Effector CD4-positive, alpha-beta T cell (primary cell): Measurements from ENCODE around the gene KRTAP5-8. TPM values are rescaled to one million over a fixed set of nuclear protein-coding genes. Genes with fewer than 3 reads are reported as not detected.
"Not testable (repeated sequence)": the region's sequence is repeated elsewhere in the genome, so short reads cannot be mapped to it uniquely, and the experiment has no call there.

ENCODE experiments used
- DNase-seq: peaks from one replicate; pipeline ENCODE4 v3.0.0-alpha.2; 2020
- total RNA-seq: gene quantifications from one replicate; lab custom pipeline; 2026; lab: John Stamatoyannopoulos, UW

KRTAP5-8 gene, protein sequence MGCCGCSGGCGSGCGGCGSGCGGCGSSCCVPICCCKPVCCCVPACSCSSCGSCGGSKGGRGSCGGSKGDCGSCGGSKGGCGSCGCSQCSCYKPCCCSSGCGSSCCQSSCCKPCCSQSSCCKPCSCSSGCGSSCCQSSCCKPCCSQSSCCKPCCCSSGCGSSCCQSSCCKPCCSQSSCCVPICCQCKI
- total RNA-seq: not detected

DNA sequence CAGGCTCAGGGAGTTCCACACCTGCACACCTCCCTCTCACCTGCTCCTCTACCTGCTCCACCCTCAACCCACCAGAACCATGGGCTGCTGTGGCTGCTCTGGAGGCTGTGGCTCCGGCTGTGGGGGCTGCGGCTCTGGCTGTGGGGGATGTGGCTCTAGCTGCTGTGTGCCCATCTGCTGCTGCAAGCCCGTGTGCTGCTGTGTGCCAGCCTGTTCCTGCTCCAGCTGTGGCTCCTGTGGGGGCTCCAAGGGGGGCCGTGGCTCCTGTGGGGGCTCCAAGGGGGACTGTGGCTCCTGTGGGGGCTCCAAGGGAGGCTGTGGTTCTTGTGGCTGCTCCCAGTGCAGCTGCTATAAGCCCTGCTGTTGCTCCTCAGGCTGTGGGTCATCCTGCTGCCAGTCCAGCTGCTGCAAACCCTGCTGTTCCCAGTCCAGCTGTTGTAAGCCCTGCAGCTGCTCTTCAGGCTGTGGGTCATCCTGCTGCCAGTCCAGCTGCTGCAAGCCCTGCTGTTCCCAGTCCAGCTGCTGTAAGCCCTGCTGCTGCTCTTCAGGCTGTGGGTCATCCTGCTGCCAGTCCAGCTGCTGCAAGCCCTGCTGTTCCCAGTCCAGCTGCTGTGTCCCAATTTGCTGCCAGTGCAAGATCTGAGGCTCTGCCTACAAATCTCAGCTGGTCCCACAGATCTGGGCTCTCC, at the start of gene KRTAP5-8:
Gene KRTAP5-8, plus strand, starts transcription at position 49 of the 689 bp plus-strand sequence. Its CDS starts 31 bp downstream, at position 80.
- not testable (repeated sequence) for DNase-seq

DNA sequence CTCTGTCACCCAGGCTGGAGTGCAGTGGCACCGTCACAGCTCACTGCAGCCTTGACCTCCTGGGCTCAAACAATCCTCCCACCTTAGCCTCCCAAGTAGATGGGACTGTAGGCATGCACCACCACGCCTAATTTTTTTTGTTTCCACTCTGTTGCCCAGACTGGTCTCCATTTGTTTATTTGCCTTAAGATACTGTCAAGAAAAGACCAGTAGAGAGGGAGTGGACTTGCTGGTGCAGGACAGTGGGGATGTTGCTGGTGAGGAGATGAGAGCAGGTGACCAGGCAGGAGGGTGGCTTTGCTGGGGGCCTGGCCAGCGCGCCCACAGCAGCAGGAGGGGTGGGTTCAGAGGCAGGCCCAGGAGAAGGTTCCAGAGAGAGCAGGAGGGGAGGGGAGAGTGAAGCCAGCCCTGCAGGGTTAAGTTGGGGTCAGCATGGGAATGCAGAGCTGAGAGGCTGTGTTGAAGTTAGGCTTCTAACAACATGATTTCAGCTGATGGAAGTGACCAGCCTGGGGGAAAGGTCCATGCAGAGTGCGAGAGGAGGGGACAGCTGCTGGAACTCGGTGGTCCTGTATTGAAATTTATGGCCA, 49.0 kb upstream of the KRTAP5-8 start:
- DNase-seq: no peak

DNA sequence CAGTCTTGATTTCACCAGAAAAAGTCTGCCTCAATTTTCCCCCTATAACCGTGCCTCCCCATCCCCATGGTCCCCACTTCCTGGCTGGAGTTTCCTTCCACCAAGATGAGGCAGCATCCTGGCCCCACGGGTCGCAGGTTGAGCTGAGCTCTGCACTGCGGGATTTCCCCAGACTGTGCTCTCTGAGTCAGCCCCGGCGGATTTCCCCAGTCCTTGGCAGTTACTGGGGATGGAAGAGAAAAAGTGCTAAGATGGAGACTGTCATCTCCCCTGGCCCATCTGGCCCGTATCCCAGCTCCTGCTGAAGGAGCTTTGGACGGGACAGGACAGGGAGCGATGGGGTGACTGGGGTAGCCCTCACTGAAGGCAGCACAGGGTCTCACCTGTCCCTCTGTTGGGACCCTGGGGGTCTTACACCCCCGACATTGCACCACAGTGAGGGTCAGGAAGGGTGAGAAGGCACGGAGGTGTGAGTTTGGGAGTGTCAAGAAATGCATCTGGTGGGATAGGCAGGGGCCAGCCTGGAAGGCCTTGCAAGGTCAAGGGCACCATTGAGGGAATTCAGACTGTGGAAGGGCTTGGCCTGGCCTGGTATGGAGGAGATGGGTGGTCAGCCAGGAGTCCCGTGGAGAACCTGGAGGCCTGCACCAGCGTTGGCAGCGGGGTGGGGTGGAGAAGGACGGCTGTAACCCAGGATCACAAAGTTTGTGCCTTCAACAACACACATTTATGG, 48.3 kb upstream of the KRTAP5-8 start:
- DNase-seq: no peak

DNA sequence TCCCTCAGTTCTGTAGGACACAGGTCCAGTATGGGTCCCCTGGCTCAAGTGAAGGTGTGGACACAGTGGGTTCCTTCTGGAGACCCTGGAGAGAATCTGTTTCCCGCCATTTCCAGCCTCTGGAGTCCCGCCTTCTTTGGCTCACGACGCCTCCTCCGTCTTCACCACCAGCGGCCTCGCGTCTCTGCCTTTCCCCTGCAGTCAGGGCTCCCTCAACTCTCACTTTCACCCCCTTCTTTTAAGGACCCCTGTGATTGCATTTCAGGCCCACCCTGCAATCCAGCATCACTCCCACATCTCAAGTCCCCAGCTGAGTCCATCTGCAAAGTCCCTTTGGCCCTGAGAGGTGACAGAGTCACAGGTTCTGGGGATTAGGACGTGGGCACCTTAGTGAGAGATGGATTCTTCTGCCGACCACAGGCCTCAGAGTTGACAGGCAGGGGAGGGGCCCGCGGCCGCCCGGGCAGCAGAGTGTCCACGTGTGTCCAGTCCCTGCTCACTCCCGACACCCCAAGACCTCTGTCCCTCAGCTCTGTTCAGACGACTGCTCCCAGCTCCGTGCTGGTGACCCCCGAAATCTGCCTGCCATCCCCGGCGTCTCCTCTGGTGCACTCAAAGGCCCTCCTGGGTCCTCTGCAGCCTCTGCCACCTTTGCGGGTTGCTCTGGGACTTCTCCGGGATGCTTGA, 47.6 kb upstream of the KRTAP5-8 start:
- no peak for DNase-seq

DNA sequence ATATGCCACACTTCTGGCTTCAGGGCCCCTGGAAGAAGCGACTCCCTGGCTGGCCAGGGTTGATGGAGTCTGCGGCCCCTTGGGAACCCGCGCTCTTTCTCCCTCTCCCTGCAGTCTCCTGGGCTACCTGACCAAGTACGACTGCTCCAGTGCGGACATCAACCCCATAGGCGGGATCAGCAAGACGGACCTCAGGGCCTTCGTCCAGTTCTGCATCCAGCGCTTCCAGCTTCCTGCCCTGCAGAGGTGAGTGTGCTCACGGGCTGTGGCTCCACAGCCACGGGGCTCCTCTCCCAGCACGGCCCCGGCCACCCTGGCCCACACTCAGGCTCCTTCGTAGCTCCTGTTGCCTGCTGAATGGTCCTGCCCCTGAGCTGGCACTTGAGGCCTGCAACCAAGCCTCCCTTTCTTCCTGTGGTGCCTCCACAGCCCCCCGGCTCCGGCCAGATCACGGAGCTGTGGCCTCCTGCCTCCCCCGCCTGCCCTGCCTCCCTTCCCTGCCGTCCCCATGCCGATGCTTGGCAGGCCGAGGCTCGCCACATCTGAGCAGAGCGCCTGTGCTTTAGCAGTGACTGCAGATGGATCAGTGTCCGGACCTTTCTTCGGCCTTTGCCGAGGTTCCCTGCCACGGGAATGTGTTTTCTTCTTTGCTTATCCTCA, 47.0 kb upstream of the KRTAP5-8 start:
- no peak for DNase-seq

DNA sequence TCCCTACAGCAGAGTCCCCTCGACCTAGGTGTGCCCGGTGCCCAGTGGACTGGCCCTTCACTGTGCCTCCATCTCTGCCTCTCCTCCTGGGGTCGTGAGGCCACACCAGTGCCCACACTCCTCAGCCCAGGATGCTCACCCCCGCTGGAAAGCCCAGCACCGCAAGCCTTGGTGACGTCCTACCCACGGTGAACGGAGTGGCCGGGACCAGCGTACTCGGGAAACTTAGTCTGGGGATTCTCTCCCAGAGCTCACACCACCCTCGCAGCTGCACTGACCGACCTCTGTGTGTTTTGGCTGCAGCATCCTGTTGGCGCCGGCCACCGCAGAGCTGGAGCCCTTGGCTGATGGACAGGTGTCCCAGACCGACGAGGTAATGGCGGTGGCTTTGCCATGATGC, 46.3 kb upstream of the KRTAP5-8 start:
- no peak for DNase-seq

DNA sequence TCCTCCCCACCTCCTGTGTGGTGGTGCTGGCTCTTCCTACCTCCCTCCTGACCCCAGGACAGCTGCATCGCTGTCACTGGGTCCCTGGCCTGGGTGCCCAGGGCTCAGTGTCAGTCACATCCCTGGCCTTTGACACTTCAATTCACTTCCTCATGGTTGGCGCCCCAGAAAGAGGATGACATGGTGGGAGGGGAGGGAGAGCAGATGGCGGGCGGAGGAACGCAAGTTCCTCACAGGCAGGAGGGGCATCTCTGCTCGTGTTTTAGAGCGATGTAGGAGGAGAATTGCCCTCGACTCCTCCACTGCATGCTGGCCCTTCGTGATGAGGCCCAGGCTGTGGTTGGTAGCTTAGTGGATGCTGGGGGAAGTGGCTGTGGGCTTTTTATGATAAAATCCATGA, 45.9 kb upstream of the KRTAP5-8 start:
- DNase-seq: no peak

DNA sequence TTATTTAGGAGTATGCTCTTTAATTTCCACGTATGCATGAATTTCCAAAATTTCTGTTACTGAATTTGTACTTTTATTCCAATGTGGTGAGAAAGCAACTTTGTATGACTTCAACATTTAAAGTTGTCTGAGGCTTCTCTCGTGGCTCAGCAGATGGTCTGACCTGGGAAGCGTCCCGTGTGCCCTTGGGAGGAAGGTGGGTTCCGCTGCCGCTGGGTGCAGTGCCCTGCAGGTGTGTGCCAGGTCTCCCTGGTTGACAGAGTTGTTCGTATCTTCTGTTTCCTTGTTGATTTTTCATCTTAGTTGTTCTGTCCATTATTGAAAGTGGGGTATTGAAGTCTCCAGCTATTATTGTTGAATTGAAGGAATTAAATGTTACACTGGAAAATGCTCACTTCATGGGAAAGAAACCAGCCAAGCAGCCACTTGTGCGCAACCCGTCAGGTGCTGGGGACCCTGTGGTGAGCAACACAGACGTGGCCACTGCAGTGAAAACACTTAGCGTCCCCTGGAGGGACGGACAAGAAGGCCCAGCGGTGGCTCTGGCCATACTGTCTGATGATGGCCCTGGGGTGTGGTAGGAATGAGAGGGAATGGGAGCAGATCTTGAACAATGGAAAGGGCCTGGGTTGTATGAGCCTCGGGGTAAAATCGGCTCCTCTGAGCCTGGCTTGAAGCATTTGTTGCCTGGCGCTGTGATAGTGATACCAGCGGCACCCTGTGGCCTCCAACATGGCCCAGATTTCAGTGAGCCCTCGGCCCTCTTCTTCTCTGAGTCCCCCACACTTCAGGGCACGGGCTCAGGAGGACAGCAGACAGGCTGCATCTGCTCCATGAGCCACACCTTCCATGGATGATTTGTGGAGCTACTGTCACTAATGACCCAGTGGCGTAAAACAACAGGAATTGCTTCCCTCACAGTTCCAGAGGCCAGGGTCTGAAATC, 42.3 kb upstream of the KRTAP5-8 start:
- no peak for DNase-seq

DNA sequence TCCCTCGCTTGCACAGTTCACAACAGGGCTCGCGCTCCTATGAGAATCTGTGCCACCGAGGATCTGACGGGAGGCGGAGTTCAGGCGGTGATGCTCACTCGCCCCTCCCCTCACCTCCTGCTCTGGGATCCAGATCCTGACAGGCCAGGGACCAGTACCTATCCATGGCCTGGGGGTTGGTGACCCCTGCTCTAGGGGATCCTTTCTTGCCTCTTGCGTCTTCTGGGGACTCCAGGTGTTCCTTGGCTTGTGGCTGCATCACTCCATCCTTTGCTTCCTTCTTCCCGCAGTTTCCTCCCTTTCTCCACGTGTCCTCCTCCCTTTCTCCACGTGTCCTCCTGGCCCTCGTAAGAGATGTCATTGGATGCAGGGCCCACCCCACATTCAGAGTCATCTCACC, 41.4 kb upstream of the KRTAP5-8 start:
- DNase-seq: no peak

DNA sequence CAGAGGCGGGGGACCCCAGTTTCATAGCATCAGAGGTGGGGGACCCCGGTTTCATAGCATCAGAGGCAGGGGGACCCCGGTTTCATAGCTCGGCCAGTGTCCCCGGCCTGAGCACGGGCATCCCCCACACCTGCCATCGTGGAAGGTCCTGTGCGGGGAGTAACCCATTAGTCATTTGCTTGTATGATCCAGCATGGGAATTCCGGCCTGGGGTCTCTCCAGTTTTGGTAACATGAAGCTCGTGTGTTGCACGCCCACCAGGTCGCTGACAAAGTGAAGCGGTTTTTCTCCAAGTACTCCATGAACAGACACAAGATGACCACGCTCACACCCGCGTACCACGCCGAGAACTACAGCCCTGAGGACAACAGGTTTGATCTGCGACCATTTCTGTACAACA, 39.7 kb upstream of the KRTAP5-8 start:
- no peak for DNase-seq

DNA sequence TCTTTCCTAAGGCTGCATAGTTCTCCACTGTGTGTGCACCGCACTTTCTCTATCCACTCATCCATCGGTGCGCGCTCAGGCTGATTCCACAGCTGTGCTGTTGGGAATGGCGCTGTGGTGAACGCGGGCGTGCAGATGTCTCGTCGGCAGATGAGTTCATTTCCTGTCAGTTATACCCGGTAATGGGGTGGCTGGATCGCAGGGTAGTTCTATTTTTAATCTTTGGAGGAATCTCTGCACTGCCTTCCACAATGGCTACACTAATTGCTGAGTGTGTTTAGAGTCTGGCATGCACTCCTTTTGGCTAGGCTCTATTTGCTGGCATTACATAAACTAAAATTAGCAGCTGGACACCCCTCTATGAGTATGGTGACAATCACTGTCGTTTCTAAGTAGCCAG, 38.7 kb upstream of the KRTAP5-8 start:
- DNase-seq: no peak

DNA sequence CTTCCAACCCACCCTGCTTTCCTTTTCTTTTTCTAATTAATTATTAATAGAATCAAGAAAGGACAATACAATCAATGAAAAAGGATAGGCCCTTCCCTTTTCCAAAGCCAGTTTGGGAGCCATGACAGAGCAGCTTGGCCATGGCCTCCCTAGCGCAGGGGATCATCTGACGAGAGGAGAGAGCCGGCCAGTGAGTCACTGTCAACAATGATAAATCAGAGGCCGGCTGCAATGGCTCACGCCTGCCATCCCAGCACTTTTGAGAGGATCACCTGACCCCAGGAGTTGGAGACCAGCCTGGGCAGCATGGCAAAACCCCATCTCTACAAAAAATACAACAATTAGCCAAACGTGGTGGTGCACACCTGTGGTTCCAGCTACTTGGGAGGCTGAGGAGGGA, 38.3 kb upstream of the KRTAP5-8 start:
- DNase-seq: no peak

DNA sequence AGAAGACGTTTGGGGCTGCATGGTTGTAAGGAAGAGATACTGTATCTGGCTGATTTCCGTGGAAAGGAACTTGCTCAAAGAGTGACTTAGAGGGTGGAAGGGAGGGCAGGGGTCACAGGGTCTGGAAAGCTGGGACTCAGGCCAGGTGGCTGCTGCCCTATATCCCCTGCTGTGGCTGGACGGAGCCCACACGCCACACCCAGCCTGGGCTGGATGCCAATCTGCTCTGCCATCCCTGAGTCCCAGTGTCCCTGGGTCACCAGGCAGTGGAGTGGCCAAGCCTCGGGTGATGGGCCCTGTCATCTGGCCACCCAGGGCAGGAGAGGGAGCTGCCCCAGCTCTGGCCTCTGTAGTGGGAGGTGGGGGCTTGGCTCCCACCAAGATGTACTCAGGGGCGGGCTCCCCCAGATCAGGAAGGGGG, 37.2 kb upstream of the KRTAP5-8 start:
- no peak for DNase-seq

DNA sequence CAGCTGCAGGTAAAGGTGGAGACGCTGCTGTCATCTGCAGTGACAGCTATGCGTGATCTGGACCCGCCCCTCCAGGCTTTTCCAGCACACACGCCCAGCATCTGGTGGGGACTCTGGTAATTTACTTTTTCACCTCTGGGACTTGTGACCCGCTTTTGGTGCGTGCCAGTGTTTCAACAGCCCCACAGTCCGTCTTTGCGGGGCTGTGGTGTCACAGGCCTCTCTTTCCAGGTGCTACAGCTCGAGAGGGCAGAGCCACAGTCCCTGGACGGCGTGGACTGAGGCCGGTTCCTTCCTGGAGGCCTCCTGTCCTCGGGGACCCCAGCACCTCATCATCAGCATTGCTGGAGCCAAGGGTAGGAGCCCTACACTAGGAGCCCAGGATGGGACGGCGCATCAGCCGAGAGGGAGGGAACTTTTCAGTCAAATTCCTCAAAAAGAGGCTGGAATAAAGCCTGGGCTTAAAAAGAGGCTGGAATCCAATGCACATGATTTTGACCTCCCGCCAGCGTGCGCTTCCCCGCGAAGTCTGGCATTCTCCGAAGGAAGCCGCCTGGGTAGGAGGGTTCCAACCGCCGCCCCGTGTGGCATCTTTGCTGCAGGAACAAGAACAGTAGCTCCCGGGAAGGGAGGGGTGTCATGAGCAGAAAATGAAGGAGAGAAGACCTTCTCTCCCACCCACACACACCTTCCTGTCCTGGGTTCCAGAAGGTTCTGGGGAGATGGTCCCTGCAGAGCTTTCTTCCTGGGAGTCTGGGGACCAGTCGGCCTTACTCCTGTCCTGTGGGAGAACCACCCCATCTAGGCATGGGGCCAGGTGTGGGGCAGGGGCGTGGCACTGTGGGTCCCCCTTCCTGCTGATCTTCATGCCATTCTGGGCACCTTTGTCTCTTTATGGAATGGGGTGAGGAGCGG, 36.5 kb upstream of the KRTAP5-8 start:
- DNase-seq: no peak

DNA sequence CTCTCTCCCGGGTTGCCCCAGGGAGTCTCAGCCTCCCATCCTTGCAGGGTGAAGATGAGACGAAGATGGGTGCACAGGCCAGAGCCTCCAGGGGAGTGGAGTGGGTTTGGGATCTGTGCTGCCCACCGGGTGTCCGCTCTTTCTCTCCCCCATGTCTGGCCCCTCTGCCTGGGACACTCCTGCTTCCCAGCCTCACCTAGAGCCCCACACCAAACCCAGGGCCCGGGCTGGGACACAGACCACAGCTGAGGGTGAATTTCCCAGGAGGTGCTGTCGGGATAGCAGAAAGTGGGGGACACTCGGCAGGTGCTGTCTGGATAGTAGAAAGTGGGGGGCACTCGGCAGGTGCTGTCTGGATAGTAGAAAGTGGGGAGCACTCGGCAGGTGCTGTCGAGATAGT, 35.8 kb upstream of the KRTAP5-8 start:
- no peak for DNase-seq

DNA sequence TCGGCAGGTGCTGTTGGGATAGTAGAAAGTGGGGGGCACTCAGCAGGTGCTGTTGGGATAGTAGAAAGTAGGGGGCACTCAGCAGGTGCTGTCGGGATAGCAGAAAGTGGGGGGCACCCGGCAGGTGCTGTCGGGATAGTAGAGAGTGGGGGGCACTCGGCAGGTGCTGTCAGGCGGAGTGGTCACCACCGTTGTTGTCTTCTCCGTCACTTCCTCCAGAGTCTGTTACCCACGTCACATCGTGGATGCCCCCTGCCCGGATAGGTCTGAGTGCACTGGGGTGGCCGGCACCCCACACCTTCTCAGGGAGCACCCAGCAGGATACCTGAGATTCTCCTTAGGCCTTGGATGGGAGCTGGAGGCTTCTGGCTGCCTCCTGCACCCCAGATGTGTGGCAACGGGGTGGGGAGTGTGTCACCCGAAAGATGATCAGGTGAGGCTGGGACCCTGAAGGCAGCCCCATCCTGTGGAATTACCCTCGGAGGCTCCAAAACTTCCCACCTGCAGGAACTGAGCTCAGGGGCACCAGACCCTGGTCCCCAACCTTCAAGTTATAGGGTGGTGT, 34.9 kb upstream of the KRTAP5-8 start:
- DNase-seq: no peak

DNA sequence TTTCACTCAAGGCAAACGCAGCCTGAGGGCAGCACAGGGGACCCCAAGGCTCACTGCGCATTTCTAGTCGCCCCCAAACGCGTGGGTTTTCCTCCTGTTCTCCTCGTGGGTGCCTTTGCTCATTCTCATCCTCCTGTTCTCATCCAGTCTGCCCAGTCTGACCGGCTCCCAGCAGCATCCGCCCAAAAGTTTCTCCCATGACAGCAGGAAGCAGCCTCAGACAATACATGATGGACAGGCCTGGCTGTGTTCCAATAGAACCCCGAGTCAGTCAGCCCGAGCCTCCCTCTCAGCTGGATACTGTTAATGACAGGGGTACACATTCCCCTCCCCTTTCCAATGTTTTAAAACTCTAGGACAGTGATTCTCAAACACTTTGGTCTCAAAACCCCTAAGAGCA, 33.3 kb upstream of the KRTAP5-8 start:
- DNase-seq: no peak

DNA sequence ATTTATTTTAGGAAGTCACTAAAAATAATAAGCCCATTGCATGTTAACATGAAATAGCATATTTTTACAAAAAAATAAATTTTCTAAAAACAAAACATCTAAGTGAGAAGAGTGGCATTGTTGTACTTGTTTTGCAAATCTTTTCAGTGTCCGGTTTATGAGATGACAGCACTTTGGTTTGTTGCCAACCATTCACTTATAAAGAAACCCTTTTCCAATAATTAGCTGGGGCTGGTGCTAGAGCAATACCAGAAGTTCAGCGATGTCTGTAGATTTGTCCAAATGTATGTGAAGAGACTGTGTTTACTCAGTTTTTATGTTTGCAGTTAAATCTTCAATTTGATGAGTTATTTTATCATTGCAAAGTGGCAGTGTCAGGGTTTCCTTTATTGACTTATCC, 32.8 kb upstream of the KRTAP5-8 start:
- no peak for DNase-seq

DNA sequence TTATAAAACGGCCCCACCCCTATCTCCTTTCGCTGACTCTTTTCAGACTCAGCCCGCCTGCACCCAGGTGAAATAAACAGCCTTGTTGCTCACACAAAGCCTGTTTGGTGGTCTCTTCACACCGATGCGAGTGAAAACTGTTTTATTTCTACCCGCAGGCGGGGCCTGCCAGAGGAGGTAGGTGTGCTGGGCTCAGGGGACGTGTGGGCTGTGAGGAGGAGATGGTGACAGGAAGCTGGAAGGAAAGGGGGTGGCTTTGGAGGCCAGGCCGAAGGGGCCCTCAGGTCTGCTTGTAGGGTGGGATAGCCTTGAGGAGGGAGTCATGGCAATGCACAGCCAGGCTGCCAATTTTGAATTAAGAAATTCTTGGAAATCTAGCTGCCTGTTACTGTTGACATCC, 32.0 kb upstream of the KRTAP5-8 start:
- no peak for DNase-seq

DNA sequence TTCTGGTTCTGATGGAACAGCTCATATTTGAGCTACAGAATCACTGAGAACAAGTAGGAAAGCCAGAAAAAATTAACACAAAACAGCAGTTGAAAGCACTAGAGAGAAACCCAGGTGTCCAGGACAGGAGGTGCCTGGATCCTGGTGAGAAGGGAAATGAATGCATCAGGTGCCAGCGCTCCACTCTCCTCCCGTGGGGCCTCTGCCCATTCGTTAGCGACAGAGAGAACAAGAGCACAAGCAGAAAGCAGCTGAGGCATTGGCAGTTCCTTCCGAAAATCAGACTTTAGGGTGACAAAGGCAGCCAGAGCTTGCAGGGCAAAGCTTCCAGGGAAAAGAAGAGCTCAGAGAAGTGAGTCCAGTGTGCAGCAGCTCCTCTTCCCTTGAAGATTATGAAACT, 30.7 kb upstream of the KRTAP5-8 start:
- DNase-seq: no peak
